Parathyroid adenoma (tissue), 2 donors: ENCODE data around the gene LCMT1.
"Not testable (repeated sequence)": the region's sequence is repeated elsewhere in the genome, so short reads cannot be mapped to it uniquely, and the experiment has no call there.

Experiments used
- H2AFZ ChIP-seq: fragments of 300-600 bp; sonication (generic); one replicate; pipeline ENCODE4 v1.7.0; 2017; ENCODE audit warnings: antibody characterized with exemption, mild to moderate bottlenecking
- H3K27ac ChIP-seq: fragments of 300-600 bp; sonication (generic); one replicate; pipeline ENCODE4 v1.7.0; 2017
- H3K27me3 ChIP-seq: fragments of 300-600 bp; sonication (generic); one replicate; pipeline ENCODE4 v1.7.0; 2017; ENCODE audit warnings: low read length; ENCODE audit not compliant: control insufficient read depth, insufficient read depth
- H3K36me3 ChIP-seq: fragments of 300-600 bp; sonication (generic); one replicate; pipeline ENCODE4 v1.7.0; 2017; ENCODE audit warnings: low read length; ENCODE audit not compliant: control insufficient read depth, insufficient read depth
- H3K4me1 ChIP-seq: fragments of 300-600 bp; sonication (generic); one replicate; pipeline ENCODE4 v1.7.0; 2017; ENCODE audit warnings: control low read depth
- H3K4me2 ChIP-seq: fragments of 300-600 bp; sonication (generic); one replicate; pipeline ENCODE4 v1.7.0; 2017; ENCODE audit warnings: low read length
- H3K4me3 ChIP-seq: fragments of 300-600 bp; sonication (generic); one replicate; pipeline ENCODE4 v1.7.0; 2017; ENCODE audit warnings: low read depth, low read length
- H3K79me2 ChIP-seq: fragments of 300-600 bp; sonication (generic); one replicate; pipeline ENCODE4 v1.7.0; 2017; ENCODE audit warnings: control low read depth
- H3K9ac ChIP-seq: fragments of 300-600 bp; sonication (generic); one replicate; pipeline ENCODE4 v1.7.0; 2017; ENCODE audit warnings: mild to moderate bottlenecking
- H3K9me3 ChIP-seq: fragments of 300-600 bp; sonication (generic); one replicate; pipeline ENCODE4 v1.7.0; 2017; ENCODE audit warnings: low read length; ENCODE audit not compliant: control insufficient read depth
- CTCF ChIP-seq: fragments of 300-600 bp; sonication (generic); IDR thresholded peaks from one replicate; pipeline ENCODE4 v1.7.0; 2017; ENCODE audit warnings: antibody characterized with exemption, mild to moderate bottlenecking
- donor health status: primary hyperparathyroidism.

The LCMT1 gene

GRCh38 chr16:25121824-25122600 lies 10.5 kb downstream of the LCMT1 start:
- Histone ChIP-seq H3K36me3 (no peaks in the 10 kb centered on the region), H3K9ac (no peak overlapping the region), H3K27me3 (no peaks in the 10 kb centered on the region), H3K79me2 (peaks cover 48% of the 10 kb centered on the region), H2AFZ (no peak overlapping the region), H3K4me1 (peaks cover 14% of the 10 kb centered on the region), H3K9me3 (no peaks in the 10 kb centered on the region), H3K4me2 (no peak overlapping the region), H3K27ac (no peak overlapping the region), H3K4me3 (no peak overlapping the region)
- TF ChIP-seq CTCF = no peak

GRCh38 chr16:25124503-25124902 lies 13.0 kb downstream of the LCMT1 start:
- no peak overlapping the region for H3K4me3 ChIP-seq
- H3K79me2 ChIP-seq = peaks cover 33% of the 10 kb centered on the region
- no peak overlapping the region for H3K27ac ChIP-seq
- H3K9me3 ChIP-seq = no peaks in the 10 kb centered on the region
- no peak overlapping the region for H2AFZ ChIP-seq
- H3K4me1 ChIP-seq = peaks cover 5% of the 10 kb centered on the region
- H3K36me3 ChIP-seq = no peaks in the 10 kb centered on the region
- H3K4me2 ChIP-seq = no peak overlapping the region
- H3K27me3 ChIP-seq = no peaks in the 10 kb centered on the region
- no peak for TF ChIP-seq CTCF
- no peak overlapping the region for H3K9ac ChIP-seq

GRCh38 chr16:25126086-25126666 lies 14.6 kb downstream of the LCMT1 start:
- H3K27me3 ChIP-seq, H3K27ac ChIP-seq, H3K36me3 ChIP-seq, H2AFZ ChIP-seq, H3K4me3 ChIP-seq, H3K9me3 ChIP-seq, H3K4me2 ChIP-seq, H3K9ac ChIP-seq, H3K4me1 ChIP-seq: not testable (repeated sequence)
- H3K79me2 ChIP-seq = peaks cover 29% of the 10 kb centered on the region

- Histone ChIP-seq H3K27ac (no peak overlapping the region), H3K36me3 (no peaks in the 10 kb centered on the region), H3K4me3 (no peak overlapping the region), H3K4me2 (no peak overlapping the region), H2AFZ (no peak overlapping the region), H3K9me3 (no peaks in the 10 kb centered on the region), H3K27me3 (no peaks in the 10 kb centered on the region), H3K9ac (no peak overlapping the region), H3K79me2 (peaks cover 23% of the 10 kb centered on the region), H3K4me1 (peaks cover 2% of the 10 kb centered on the region)
- TF ChIP-seq CTCF = no peak
These were observed 15.3 kb downstream of the LCMT1 start for GRCh38 chr16:25126820-25127232.

GRCh38 chr16:25132751-25133150 lies 21.2 kb downstream of the LCMT1 start:
- not testable (repeated sequence) for H3K36me3 ChIP-seq, H3K9ac ChIP-seq, H3K4me1 ChIP-seq, H3K27ac ChIP-seq, H3K79me2 ChIP-seq, H3K9me3 ChIP-seq, H3K27me3 ChIP-seq, H3K4me3 ChIP-seq, H2AFZ ChIP-seq, H3K4me2 ChIP-seq
